HG03442 (cell line): ENCODE data around the gene BLVRB.
"Not testable (repeated sequence)": the region's sequence is repeated elsewhere in the genome, so short reads cannot be mapped to it uniquely, and the experiment has no call there.

Source experiments
- ATAC-seq: cut with Tn5 transposase; IDR thresholded peaks from one replicate; pipeline ENCODE4 v1.9.1; 2021; ENCODE audit warnings: mild to moderate bottlenecking, moderate library complexity; ENCODE audit not compliant: unreplicated experiment

Gene BLVRB

GRCh38 chr19:40410030-40410389 is 55.5 kb downstream of the BLVRB start:
- no peak for ATAC-seq

GRCh38 chr19:40408598-40408925 is 57.0 kb downstream of the BLVRB start:
- not testable (repeated sequence) for ATAC-seq

GRCh38 chr19:40407714-40408597 is 57.6 kb downstream of the BLVRB start:
- ATAC-seq = no peak

GRCh38 chr19:40403262-40403984 is 62.1 kb downstream of the BLVRB start:
- peak; percentile 58 for ATAC-seq

GRCh38 chr19:40400559-40400958 is 65.0 kb downstream of the BLVRB start:
- no peak for ATAC-seq

GRCh38 chr19:40398417-40399131 is 67.0 kb downstream of the BLVRB start:
- ATAC-seq = no peak
